Stimulated activated CD4-positive, alpha-beta T cell treated with anti-CD3 and anti-CD28 coated beads, Interleukin-4, amount 100 ng/mL, for 48 hours (primary cell): Measurements from ENCODE around the gene ADARB2.
"Not testable (repeated sequence)": the region's sequence is repeated elsewhere in the genome, so short reads cannot be mapped to it uniquely, and the experiment has no call there.

Experiments used
- DNase-seq, 2 donors: peaks; one replicate each; pipeline ENCODE4 v3.0.0-alpha.2; 2020; ENCODE audit warnings: low read depth in 2 of 2

The ADARB2 gene

DNA sequence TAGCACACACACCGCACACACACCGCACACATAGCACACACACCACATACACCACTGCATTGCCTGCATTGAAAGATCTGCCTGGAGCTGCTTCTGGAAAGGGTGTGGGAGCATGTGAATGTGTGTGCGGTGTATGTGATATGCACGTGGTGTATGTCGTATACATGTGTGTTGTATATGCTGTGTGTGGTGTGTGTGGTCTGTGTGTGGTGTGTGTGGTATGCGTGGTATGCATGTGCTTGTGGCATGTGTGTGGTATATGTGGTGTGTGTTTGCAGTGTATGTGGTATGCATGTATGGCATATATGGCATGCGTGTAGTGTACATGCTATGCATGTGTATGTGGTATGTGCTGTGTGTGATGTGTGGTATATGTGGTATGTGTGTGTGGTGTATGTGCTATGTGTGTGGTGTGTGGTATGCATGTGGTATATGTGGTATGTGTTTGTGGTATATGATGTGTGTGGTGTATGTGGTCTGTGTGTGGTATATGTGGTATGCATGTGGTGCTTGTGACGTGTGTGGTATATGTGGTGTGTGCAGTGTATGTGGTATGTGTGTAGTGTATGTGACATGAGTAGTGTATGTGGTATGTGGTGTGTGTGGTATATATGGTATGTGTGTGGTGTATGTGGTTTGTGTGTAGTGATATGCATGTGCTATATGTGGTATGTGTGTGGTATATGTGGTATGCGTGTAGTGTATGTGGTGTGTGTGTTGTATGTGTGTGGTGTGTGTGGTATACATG is 505.0 kb downstream of the ADARB2 start:
- no peak for DNase-seq

DNA sequence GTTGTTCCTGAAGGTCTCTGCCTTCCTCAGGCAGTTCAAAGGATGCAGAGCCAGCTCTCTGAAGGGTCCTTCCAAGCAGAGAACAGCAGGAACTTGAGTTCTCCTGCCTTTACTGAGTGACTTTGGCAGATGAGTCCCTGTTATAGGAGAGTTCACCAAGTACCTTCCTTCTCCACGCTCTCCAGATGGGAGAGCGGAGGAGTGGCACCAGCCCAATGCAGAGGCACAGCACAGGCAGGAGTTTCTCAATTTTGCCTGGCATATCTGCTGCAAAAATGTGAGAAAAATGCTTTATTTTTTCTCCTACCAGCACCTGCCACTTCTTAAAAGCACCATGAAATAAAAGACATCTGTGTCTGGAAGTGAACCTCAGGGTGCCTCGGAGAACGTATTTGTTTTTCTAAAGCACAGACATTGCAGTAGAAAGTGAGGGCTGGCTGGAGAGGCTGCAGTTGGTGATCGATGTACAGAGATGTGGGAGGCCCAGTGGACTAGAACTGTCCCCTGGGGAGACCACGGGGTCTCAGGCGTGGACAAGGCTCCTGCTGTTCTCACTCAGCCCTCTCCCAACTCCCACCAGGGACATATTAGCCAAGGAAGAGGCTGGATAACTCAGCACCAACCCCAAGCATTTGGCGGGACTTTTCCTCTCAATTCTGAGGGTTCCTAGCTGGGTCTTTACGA is 506.6 kb downstream of the ADARB2 start:
- DNase-seq: no peak

DNA sequence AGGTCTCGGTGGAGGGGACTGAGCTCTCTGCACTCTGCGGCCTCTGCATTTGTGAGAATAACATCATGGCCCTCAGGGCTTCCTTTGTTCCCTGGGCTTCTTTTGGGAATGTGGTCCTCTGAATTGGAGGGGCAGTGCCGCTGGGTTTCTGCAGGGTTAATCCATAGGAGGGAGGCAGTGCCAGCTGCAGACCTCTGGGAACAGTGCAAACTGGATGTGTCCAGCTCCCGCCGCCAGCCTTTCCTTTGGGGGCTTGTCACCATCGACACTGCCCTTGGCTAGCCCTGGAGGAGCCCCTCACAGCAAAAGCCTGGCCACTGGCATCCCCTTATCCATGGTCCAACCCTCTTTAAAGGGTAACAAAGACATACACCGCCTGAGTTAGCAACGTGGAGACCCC is 507.2 kb downstream of the ADARB2 start:
- DNase-seq: no peak

GRCh38 chr10:1229574-1229973 is 507.8 kb downstream of the ADARB2 start:
- no peak for DNase-seq

DNA sequence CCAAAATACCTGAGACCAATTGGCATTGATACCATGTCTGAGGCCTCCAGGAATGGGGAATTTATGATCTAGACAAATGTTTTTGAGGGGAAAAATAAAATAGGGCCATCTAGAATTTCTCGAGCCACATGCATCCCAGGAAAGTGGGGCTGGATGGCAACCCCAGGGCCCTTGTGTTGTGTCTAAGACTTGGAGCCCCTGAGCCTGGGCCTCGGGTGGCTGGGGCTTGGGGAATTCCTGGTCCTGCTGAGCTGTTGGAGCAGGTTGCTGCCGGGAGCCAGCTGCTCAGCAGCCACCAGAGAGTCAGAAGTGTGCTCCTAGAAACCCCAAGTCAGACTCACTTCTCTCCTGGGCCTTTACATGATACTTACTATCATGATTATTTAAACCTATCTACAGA is 508.2 kb downstream of the ADARB2 start:
- no peak for DNase-seq

GRCh38 chr10:1228467-1228975 is 508.8 kb downstream of the ADARB2 start:
- no peak for DNase-seq

GRCh38 chr10:1227510-1228402 is 509.6 kb downstream of the ADARB2 start:
- DNase-seq: no peak

DNA sequence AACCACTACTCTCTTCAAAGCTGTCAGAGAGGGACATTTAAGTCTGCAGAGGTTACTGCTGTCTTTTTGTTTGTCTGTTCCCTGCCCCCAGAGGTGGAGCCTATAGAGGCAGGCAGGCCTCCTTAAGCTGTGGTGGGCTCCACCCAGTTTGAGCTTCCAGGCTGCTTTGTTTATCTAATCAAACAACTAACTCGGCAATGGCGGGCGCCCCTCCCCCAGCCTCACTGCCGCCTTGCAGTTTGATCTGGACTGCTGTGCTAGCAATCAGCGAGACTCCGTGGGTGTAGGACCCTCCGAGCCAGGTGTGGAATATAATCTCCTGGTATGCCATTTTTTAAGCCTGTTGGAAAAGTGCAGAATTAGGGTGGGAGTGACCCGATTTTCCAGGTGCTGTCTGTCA is 510.4 kb downstream of the ADARB2 start:
- DNase-seq: not testable (repeated sequence)

DNA sequence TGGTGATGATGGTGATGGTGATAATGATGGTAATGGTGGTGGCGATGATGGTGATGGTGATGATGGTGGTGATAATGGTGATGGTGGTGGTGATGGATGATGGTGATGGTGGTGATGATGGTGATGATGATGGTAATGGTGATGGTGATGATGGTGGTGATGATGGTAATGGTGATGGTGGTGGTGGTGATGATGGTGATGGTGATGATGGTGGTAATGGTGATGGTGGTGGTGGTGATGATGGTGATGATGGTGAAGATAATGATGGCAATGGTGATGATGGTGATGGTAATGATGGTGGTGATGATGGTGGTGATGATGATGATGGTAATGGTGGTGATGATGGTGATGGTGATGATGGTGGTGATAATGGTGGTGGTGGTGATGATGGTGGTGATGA is 517.5 kb downstream of the ADARB2 start:
- not testable (repeated sequence) for DNase-seq

GRCh38 chr10:1217661-1218060 is 519.7 kb downstream of the ADARB2 start:
- no peak for DNase-seq

DNA sequence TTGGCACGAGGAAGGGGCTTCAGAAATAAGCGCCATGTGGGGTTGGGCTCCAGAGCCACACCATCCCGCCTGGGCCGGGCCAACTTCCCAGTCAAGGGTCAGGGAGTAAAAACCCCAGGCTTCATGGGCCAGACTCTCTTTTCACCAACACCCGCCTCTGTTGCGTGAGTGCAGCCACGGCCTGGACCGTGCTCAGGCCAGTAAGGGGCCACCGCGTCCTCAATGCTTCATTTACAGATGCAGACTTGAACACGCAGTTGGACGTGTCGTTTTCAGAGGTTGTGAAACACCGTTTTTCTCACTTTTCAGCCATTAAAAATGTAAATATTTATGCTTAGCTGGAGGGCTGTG is 520.1 kb downstream of the ADARB2 start:
- DNase-seq: no peak

- DNase-seq: no peak
Observed at GRCh38 chr10:1216574-1217236, 520.6 kb downstream of the ADARB2 start.

DNA sequence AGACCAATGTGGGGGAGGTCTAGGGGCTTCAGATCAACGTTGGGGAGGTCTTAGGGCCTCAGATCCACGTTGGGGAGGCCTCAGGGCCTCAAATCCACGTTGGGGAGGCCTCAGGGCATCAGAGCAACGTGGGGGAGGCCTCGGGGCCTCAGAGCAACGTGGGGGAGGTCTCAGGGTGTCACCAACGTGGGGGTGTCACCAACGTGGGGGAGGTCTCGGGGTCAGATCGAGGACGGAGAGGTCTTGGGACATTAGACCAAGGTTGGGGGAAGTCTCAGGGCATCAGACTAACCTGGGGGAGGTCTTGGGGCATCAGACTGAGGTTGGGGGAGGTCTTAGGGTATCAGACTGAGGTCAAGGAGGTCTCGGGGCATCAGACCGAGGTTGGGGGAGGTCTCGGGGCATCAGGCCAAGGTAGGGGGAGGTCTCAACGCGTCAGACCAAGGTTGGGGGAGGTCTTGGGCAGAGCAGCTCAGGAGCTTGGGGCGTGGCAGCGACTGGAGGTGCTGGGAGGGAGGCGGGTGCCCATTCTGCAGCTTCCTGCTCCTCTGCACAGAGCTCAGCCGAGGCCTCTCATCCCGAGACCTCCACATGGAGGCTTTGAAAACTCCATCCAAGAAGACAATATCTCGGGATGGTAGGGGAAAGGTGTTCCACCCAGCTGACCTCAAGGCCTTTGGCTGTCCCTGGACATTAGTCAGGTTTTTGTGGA is 521.3 kb downstream of the ADARB2 start:
- no peak for DNase-seq

- DNase-seq: no peak
Observed at GRCh38 chr10:1214882-1215540, 522.3 kb downstream of the ADARB2 start.

GRCh38 chr10:1214071-1214675 is 523.2 kb downstream of the ADARB2 start:
- no peak for DNase-seq

DNA sequence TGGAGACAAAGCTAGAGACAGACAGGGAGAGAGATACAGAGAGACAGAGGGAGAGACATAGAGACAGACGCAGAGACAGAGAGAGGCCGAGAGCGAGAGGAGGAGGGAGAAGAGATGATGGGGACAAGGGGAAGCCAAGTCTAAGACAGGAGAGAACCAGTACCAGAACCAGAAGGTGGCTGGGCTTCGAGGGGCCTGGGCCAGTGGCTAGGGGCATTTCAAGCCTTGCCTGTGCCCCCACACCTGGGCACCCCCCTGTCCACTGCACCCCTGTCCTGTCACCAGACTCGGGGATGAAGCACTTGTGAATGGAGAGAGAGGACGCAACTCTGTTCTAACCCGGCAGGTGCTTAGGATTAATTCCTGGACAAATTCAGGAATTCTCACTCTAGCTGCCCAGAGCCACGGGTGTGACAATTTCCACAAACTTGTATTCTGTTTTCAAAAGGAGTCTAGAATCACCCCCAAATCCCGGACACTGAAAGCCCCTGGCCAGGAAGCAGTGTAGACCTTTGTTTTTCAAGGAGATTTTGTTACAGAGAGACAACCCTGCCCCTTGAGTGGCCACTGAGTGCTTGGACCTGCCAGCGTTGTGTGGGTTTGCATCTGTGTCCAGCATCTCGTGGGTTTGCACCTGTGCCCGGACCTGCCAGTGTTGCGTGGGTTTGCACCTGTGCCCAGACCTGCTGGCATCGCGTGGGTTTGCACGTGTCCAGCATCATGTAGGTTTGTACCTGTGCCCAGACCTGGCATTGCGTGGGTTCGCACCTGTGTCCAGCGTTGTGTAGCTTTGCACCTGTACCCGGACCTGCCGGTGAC is 523.9 kb downstream of the ADARB2 start:
- DNase-seq: no peak

GRCh38 chr10:1212571-1213141 is 524.7 kb downstream of the ADARB2 start:
- no peak for DNase-seq

GRCh38 chr10:1211844-1212570 is 525.3 kb downstream of the ADARB2 start:
- no peak for DNase-seq
